ENCODE data around the gene SOCS7. TPM values are rescaled to one million over a fixed set of nuclear protein-coding genes. Genes with fewer than 3 reads are reported as not detected.

The SOCS7 gene
- total and polyA plus RNA-seq, 2 donors (not counting 1 experiment from before 2014, with no cell fraction given) = 9.4 to 20.8 TPM

DNA sequence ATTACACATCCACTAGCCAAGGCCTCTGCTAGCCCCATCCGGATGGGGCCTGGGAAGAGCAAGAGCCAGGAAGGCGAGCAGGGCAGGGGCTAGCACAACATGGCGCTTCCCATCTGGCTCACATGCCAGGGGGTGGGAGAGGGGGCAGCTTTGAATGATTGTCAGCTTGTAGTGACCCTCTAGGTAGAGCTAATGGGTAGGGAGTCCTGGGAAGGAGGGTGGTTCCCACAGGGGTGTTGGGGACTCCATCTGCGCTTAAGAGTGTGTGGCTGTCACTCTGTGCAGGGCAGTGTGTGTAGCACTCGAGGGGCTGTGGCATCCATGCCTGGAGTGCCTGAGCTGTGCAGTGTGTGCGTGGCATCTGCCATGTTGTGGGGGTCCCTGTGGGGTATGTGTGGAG is 101.1 kb downstream of the SOCS7 start:
- 90% methylated on average over 6 of the region's 6 CpGs for WGBS (ENCODE audit: insufficient coverage)
- TF ChIP-seq, protein P1, sequence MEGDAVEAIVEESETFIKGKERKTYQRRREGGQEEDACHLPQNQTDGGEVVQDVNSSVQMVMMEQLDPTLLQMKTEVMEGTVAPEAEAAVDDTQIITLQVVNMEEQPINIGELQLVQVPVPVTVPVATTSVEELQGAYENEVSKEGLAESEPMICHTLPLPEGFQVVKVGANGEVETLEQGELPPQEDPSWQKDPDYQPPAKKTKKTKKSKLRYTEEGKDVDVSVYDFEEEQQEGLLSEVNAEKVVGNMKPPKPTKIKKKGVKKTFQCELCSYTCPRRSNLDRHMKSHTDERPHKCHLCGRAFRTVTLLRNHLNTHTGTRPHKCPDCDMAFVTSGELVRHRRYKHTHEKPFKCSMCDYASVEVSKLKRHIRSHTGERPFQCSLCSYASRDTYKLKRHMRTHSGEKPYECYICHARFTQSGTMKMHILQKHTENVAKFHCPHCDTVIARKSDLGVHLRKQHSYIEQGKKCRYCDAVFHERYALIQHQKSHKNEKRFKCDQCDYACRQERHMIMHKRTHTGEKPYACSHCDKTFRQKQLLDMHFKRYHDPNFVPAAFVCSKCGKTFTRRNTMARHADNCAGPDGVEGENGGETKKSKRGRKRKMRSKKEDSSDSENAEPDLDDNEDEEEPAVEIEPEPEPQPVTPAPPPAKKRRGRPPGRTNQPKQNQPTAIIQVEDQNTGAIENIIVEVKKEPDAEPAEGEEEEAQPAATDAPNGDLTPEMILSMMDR (IDR thresholded peaks at IDR 0.05) = no peak
- TF ChIP-seq EZH2 (IDR thresholded peaks at IDR 0.05; ENCODE audit: borderline replicate concordance, insufficient read depth, low read depth, low read length, poor library complexity, severe bottlenecking) = no peak
- H3K4me2 ChIP-seq (replicated peaks; ENCODE audit: low read depth, low read length, poor library complexity, severe bottlenecking) = no peak overlapping the region
- Mint-ChIP-seq H3K4me1 (peaks cover 13% of the 10 kb centered on the region), H3K9me3 (ENCODE audit: insufficient read depth) (no peaks in the 10 kb centered on the region), H3K4me3 (peak overlapping the region; percentile 44), H3K27ac (no peak overlapping the region), H3K27me3 (peaks cover 49% of the 10 kb centered on the region)
- ATAC-seq (ENCODE audit: low read depth) (no peak), DNase-seq (no peak)
- no peaks in the 10 kb centered on the region for H3K4me1 ChIP-seq (ENCODE audit: control insufficient read depth in 2 of 2, insufficient read depth in 2 of 2, low read length in 2 of 2)
- intact Hi-C loops (cut with micrococcal nuclease) = no loop called here
- H4K20me1 ChIP-seq (ENCODE audit: control insufficient read depth, insufficient read depth, low read length, poor library complexity, severe bottlenecking) = no peaks in the 10 kb centered on the region
- H2AFZ ChIP-seq (ENCODE audit: insufficient read depth, low read depth, low read length, poor library complexity, severe bottlenecking) = no peak overlapping the region
- H3K27ac ChIP-seq (ENCODE audit: low read length in 2 of 2) = no peak overlapping the region
- CTCF ChIA-PET = no interaction called here
- H3K9ac ChIP-seq (ENCODE audit: low read length) = no peak overlapping the region
- H3K9me3 ChIP-seq (ENCODE audit: control extremely low read depth in 1 of 3, control insufficient read depth in 2 of 3, insufficient read depth in 1 of 3, low read length in 2 of 3) = peaks cover 0 to 2% (median 0%) of the 10 kb centered on the region in 3 donors
- H3K36me3 ChIP-seq (replicated peaks in 1 of 2; ENCODE audit: control extremely low read depth in 1 of 2, control insufficient read depth in 1 of 2, extremely low read depth in 1 of 2, insufficient read depth in 2 of 2, low read length in 1 of 2) = no peaks in the 10 kb centered on the region
- POLR2A ChIA-PET = no interaction called here
- H3K79me2 ChIP-seq (ENCODE audit: control insufficient read depth, insufficient read depth, low read length) = no peaks in the 10 kb centered on the region
- H3K27me3 ChIP-seq (replicated peaks in 1 of 4; ENCODE audit: control extremely low read depth in 1 of 4, control insufficient read depth in 3 of 4, insufficient read depth in 4 of 4, low read length in 3 of 4) = peaks cover 0 to 30% (median 6%) of the 10 kb centered on the region in 4 experiments
- H3K4me3 ChIP-seq (ENCODE audit: control extremely low read depth in 1 of 5, extremely low read depth in 1 of 5, insufficient read depth in 1 of 5, low read depth in 2 of 5, low read length in 4 of 5) = no peak overlapping the region

DNA sequence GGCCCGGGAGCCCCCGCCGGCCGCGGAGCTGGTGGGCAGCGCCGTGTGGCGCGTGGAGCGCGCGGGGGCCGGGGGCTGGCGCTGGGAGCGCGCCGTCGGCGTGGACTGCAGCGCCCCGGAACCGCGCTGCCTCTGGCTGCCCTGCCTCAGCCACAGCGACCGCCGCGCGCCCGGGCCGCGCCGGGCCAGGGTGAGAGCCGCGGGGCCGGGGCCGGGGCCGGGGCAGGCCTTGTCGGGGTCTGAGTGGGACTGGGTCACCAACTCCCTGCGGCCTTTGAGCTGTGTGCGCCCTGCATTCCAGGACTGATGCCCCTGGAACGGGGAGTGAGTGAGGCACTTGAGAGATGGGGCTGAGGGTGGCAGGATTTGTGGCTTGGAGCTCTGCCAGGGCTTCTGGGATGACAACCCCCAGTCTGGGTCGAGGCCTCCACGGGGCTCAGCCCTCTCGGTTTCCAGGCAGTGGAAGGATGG is 102.3 kb downstream of the SOCS7 start:
- Histone ChIP-seq H3K9ac (ENCODE audit: low read length) (no peak overlapping the region), H4K20me1 (ENCODE audit: control insufficient read depth, insufficient read depth, low read length, poor library complexity, severe bottlenecking) (no peaks in the 10 kb centered on the region), H3K79me2 (ENCODE audit: control insufficient read depth, insufficient read depth, low read length) (no peaks in the 10 kb centered on the region), H3K27ac (ENCODE audit: low read length in 2 of 2) (no peak overlapping the region), H3K9me3 (ENCODE audit: control extremely low read depth in 1 of 3, control insufficient read depth in 2 of 3, insufficient read depth in 1 of 3, low read length in 2 of 3) (peaks cover 0 to 2% (median 0%) of the 10 kb centered on the region in 3 donors), H3K36me3 (replicated peaks in 1 of 2; ENCODE audit: control extremely low read depth in 1 of 2, control insufficient read depth in 1 of 2, extremely low read depth in 1 of 2, insufficient read depth in 2 of 2, low read length in 1 of 2) (no peaks in the 10 kb centered on the region), H3K4me3 (ENCODE audit: control extremely low read depth in 1 of 5, extremely low read depth in 1 of 5, insufficient read depth in 1 of 5, low read depth in 2 of 5, low read length in 4 of 5) (no peak overlapping the region), H2AFZ (ENCODE audit: insufficient read depth, low read depth, low read length, poor library complexity, severe bottlenecking) (no peak overlapping the region), H3K27me3 (replicated peaks in 1 of 4; ENCODE audit: control extremely low read depth in 1 of 4, control insufficient read depth in 3 of 4, insufficient read depth in 4 of 4, low read length in 3 of 4) (peaks cover 0 to 30% (median 6%) of the 10 kb centered on the region in 4 experiments), H3K4me1 (ENCODE audit: control insufficient read depth in 2 of 2, insufficient read depth in 2 of 2, low read length in 2 of 2) (no peaks in the 10 kb centered on the region), H3K4me2 (replicated peaks; ENCODE audit: low read depth, low read length, poor library complexity, severe bottlenecking) (no peak overlapping the region)
- no peak for DNase-seq
- Mint-ChIP-seq H3K4me3 (no peak overlapping the region), H3K9me3 (ENCODE audit: insufficient read depth) (no peaks in the 10 kb centered on the region), H3K27me3 (peaks cover 50% of the 10 kb centered on the region), H3K4me1 (peaks cover 13% of the 10 kb centered on the region), H3K27ac (no peak overlapping the region)
- ChIA-PET CTCF (no interaction called here), POLR2A (no interaction called here)
- WGBS (ENCODE audit: insufficient coverage) = 6% methylated on average over 43 of the region's 44 CpGs
- ATAC-seq (ENCODE audit: low read depth) = no peak
- TF ChIP-seq, protein P1 (IDR thresholded peaks at IDR 0.05) = no peak
- no peak for TF ChIP-seq EZH2 (IDR thresholded peaks at IDR 0.05; ENCODE audit: borderline replicate concordance, insufficient read depth, low read depth, low read length, poor library complexity, severe bottlenecking)
- intact Hi-C loops (cut with micrococcal nuclease) = no loop called here
